Activated CD8-positive, alpha-beta memory T cell treated with anti-CD3 and anti-CD28 coated beads for 36 hours (primary cell): ENCODE results near the gene PIK3CD. TPM values are rescaled to one million over a fixed set of nuclear protein-coding genes. Genes with fewer than 3 reads are reported as not detected.
"Not testable (repeated sequence)": the region's sequence is repeated elsewhere in the genome, so short reads cannot be mapped to it uniquely, and the experiment has no call there.

Source experiments
- CTCF ChIA-PET: fragments of 350-600 bp; sonication (Branson Sonifier 250); formaldehyde crosslinking; loops from one replicate; lab custom pipeline; 2021; ENCODE audit warnings: antibody characterized with exemption; lab: Charles Lee
- POLR2A ChIA-PET: fragments of 350-600 bp; sonication (Branson Sonifier 250); formaldehyde crosslinking; loops from one replicate; lab custom pipeline; 2021; ENCODE audit warnings: antibody characterized with exemption; lab: Charles Lee
- total RNA-seq, 2 experiments: library from RNA; stranded (reverse); gene quantifications; one replicate each; pipeline ENCODE4 v1.2.3, GENCODE V29; 2021

Gene PIK3CD
- total RNA-seq, 2 experiments from 2014 or later: 150 to 153 TPM

DNA sequence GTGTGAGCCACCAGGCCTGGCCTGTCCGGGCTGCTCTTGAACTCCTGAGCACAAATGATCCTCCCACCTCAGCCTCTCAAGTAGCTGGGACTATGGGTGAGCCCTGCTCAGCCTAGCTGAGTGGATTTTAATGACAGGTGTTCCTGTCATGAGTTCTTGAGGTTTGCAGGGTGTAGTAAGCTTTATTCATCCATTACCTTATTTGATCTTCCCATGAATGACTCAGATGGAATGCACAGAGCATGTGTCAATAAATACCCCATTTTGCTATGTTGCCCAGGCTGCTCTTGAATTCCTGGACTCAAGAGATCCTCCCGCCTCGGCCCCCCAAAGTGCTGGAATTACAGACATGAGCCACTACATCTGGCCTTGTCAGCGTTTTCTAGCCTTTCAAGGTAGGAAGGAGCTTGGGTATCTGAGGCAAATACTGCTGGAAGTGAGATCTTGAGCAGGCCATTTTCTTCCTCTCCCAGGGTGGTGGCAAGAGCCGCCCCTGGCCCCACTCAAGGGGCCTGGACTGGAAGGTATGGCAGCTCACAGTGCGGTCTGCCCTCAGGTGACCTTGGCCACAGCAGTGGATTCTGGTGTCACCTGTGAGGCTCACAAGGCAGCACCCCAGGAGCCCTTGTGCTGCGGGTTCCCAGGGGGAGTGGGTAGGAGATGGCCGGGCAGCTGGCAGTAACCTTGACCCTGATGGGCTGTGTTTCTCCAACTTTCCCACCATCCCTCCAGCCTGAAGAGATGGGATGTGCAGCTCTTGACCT lies 20.0 kb downstream of the PIK3CD start:
- POLR2A ChIA-PET: interaction anchor here (0.9 to 2.4 kb wide), 3 partner anchors 10 to 42 kb away, joined by 3 to 7 read pairs (median 4); no protein-coding TSS in a partner anchor
- CTCF ChIA-PET: interaction anchor here (0.9 to 5.1 kb wide), 5 partner anchors 17 to 45 kb away, joined by 4 to 32 read pairs (median 6); partner anchors contain the start of gene PIK3CD

DNA sequence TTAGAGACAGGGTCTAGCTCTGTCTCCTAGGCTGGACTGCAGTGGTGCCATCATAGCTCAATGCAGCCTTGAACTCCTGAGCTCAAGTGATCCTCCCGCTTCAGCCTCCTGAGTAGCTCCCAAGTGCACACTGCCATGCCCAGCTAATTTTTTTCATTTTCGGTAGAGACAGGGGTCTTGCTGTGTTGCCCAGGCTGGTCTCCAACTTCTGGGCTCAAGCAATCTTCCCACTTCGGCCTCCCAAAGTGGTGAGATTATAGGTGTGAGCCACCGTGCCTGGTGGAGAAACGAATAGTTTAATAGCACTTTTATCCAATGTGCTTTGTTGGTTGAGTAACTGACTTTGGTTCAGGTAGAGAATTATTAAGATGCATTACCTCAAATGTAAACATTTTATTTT lies 20.9 kb downstream of the PIK3CD start:
- POLR2A ChIA-PET: interaction anchor here (0.5 to 2.4 kb wide), 2 partner anchors 17 to 35 kb away, joined by 3 to 7 read pairs; no protein-coding TSS in a partner anchor

DNA sequence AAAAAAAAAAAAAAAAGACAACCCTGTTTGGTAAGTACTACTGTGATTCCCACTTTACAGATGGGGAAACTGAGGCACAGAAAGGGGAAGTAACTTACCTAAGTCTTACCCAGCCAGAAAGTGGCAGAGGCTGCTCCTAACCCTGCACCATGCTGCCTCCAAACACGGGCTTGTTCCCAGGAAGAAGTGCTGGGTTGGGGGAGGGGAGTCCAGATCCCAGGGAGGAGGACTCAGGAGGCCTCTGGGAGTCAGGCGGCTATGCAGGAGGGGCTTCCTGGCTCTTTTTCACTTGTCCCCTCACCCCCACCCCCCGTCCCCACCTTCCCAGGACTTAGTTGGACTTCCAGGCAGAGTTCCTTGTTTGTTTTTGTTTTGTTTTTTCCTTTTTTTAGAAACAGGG lies 23.9 kb downstream of the PIK3CD start:
- ChIA-PET POLR2A (interaction anchor here (0.6 kb wide), 2 partner anchors 11 to 22 kb away, joined by 4 to 7 read pairs; no protein-coding TSS in a partner anchor), CTCF (interaction anchor here (1.6 kb wide), 1 partner anchor 46 kb away, joined by 6 read pairs; no protein-coding TSS in a partner anchor)

More for the DNA sequence above, 20.9 kb downstream of the PIK3CD start:
- CTCF ChIA-PET: interaction anchor here (0.7 to 1.6 kb wide), 4 partner anchors 18 to 91 kb away, joined by 3 to 13 read pairs (median 4); partner anchors contain the start of gene PIK3CD

DNA sequence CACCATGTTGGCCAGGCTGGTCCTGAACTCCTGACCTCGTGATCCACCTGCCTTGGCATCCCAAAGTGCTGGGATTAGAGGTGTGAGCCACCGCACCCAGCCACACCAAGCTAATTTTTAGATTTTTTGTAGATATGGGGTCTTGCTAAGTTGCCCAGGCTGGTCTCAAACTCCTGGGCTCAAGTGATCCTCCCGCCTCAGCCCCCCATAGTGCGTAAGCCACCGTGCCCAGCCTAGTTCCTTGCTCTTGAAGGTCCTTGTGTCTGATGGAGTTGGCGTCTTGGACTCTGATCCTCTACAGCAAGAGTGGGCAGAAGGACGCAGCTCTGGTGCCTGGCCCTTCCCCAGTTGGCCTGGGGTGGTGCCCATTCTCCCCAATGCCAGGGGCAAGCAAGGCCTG lies 24.6 kb downstream of the PIK3CD start:
- CTCF ChIA-PET, POLR2A ChIA-PET: not testable (repeated sequence)

DNA sequence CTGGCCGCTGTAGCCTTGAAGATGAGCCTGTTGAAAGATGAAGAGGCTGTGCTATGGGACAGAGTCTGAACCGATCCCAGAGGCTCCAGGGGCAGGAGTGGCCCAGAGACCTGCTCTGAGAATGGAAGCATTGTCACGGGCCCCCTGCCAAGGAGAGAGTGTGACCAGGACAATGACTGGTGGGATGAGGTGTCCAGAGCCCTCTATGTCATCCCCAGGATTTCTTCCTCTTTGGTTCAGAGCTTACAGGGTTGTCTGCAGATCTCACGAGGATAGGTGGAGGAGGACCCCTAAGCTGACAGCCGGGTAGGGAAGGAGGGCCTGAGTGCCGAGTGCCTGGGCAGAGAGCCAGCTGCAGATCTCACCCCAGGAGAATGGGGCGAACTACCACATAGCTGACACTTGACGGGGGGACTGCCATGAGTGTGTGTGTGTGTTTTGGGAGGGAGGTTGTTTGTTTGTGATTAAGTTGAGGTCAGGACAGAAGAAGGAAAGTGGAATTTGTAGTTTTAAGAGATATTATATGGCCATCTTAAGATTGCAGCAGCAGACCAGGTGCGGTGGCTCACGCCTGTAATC lies 25.4 kb downstream of the PIK3CD start:
- ChIA-PET POLR2A (no interaction called here), CTCF (interaction anchor here (0.6 kb wide), 1 partner anchor 12 kb away, joined by 3 read pairs; no protein-coding TSS in a partner anchor)

DNA sequence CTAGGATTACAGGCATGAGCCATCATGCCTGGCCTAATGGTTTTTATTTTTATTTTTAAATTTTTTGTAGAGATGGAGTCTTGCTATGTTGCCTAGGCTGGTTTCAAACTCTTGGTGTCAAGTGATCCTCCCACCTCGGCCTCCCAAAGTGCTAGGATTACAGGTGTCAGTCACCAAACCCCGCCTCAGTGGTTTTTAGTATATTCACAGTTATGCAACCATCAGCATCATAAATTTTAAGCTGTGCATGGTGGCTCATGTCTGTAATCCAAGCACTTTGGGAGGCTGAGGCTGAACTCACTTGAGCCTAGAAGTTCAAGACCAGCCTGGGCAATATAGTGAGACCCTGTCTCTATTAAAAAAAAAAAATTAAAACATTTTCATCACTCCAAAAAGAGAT lies 28.6 kb downstream of the PIK3CD start:
- CTCF ChIA-PET: interaction anchor here (0.7 kb wide), 1 partner anchor 11 kb away, joined by 4 read pairs; no protein-coding TSS in a partner anchor

DNA sequence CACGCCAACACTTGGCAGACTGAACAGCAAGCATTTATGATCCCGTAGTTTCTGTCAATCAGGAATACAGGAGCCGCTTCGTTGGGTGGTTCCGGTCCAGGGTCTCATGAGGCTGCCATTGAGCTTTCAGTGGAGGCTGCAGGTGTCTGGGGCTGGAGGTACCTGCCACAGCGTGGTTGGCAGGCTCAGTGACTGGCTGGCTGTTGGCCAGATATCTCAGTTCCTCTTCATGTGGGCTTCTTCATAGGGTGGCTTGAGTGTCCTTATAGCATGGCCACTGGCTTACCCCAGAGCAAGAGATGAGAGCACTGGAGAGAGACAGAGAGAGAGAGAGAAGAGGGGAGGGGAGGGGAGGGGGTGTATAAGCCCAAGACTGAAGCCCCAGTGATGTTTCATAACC lies 29.3 kb downstream of the PIK3CD start:
- POLR2A ChIA-PET: interaction anchor here (0.6 kb wide), 1 partner anchor 10 kb away, joined by 3 read pairs; no protein-coding TSS in a partner anchor
- CTCF ChIA-PET: no interaction called here

More for the DNA sequence above, 28.6 kb downstream of the PIK3CD start:
- POLR2A ChIA-PET: interaction anchor here (0.6 kb wide), 1 partner anchor 617 kb away, joined by 4 read pairs; no protein-coding TSS in a partner anchor

DNA sequence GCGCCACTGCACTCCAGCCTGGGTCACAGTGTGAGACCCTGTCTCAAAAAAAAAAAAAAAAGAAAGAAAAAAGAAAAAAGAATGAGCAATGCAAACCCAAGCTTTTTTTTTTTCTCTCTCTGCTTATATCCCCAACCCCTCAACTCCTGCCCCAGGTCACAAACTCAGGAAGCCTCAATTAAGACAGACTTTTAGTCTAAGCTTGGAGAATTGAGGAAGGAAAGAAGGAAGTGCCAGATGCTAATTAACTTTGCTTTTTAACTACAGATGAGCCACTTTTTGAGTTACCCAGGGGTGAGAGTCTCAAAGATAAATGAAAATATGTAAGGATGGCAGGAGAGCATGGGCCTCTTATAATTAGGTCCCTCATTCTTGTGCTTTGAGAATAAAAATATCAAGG lies 33.3 kb downstream of the PIK3CD start:
- CTCF ChIA-PET: no interaction called here
- POLR2A ChIA-PET: interaction anchor here (0.6 kb wide), 1 partner anchor 56 kb away, joined by 3 read pairs; no protein-coding TSS in a partner anchor

DNA sequence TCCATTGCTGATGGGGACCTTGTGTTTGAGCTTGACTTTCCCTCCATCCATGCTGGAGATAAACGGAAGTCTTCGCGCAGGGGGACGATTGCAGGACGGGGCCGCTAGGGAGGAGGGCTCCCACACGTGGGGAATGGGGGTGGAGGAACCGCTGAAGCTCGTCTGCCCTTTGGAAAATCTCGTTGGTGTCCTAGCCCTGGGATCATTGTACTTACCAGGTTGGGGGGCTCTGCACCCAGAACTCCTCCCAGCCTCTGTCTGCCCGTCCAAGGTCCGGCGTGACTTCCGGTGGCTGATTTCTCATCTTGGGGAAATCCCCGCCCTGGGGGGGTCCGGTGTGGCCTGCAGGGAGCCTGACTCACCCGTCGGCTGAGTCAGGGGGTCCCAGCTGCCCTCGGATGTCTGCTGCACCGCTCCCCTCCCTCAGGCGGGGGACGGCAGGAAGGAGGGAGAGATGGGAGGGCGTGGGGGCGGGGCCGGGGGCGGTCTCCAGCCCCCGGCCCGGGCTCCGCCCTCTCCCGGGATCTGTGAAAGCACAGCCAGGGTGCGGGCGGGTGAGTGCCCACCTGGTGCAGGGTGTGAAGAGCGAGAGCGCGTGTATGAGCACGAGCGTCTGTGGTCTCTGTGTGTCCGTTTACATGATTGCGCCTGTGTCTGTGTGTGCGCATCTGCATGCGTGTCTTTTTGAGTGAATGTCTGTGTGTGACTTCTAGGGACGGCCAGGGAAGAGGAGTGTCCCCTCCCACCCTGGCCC lies 35.8 kb downstream of the PIK3CD start:
- ChIA-PET POLR2A (interaction anchor here (0.6 to 1.4 kb wide), 7 partner anchors 28 to 58 kb away, joined by 3 to 8 read pairs (median 5); no protein-coding TSS in a partner anchor), CTCF (interaction anchor here (0.7 to 5.1 kb wide), 6 partner anchors 26 to 60 kb away, joined by 3 to 25 read pairs (median 8); partner anchors contain the start of gene PIK3CD)

DNA sequence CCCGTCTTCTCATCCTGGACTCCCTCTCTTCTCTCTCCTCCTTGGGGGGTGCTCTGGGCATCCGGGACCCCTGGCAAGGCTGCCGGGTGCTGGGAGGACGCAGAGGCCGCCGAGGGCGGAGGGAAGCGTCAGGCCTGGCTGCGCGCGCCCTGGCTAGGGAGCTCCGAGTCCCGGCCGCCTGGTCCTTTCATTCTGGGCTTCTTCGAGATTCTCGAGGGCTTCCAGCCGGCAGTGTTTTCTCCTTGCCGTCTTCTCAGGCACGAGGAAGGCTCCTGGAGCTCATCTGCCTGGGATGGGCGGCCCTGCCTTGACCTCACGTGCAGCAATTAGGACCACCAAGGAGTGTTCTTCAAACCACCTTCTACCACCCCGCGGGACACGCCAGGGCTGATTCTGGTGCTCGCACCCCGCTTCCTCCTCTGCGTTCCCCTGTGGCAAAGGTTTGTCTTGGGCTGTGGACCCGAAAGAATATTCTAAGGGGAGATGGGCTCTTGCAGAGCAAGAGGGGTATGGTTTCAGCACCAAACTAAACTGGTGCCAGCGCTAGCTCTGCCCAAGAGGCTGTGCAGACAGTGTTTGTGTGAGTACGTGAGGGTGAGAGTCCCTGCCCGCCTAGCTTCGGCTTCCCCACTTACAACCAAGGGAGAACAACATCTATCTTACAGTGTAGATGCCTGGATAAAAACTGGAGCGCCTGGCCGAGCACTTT lies 36.5 kb downstream of the PIK3CD start:
- POLR2A ChIA-PET: interaction anchor here (0.6 to 1.4 kb wide), 4 partner anchors 28 to 59 kb away, joined by 3 to 5 read pairs (median 4); no protein-coding TSS in a partner anchor
- CTCF ChIA-PET: interaction anchor here (1.2 to 5.1 kb wide), 5 partner anchors 11 to 60 kb away, joined by 3 to 25 read pairs (median 12); partner anchors contain the start of gene PIK3CD

DNA sequence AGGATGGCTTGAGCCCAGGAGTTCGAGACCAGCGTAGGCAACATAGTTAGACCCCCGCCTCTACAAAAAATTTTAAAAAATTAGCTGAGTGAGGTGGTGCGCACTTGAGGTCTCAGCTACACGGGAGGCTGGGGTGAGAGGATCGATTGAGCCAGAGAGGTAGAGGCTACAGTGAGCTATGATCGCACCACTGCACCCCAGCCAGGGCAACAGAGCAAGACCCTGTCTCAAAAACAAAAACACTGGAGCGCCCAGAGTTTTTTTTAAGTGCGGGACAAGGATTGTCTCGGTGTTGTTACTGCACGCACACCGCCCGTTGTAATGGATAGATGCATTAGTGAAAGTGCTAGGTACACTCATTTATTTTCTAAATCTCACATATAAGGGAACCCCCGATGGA lies 37.1 kb downstream of the PIK3CD start:
- CTCF ChIA-PET: interaction anchor here (1.2 to 5.1 kb wide), 4 partner anchors 12 to 61 kb away, joined by 3 to 25 read pairs (median 12); partner anchors contain the start of gene PIK3CD
- POLR2A ChIA-PET: interaction anchor here (1.3 to 1.5 kb wide), 2 partner anchors 33 to 59 kb away, joined by 3 to 4 read pairs; no protein-coding TSS in a partner anchor

DNA sequence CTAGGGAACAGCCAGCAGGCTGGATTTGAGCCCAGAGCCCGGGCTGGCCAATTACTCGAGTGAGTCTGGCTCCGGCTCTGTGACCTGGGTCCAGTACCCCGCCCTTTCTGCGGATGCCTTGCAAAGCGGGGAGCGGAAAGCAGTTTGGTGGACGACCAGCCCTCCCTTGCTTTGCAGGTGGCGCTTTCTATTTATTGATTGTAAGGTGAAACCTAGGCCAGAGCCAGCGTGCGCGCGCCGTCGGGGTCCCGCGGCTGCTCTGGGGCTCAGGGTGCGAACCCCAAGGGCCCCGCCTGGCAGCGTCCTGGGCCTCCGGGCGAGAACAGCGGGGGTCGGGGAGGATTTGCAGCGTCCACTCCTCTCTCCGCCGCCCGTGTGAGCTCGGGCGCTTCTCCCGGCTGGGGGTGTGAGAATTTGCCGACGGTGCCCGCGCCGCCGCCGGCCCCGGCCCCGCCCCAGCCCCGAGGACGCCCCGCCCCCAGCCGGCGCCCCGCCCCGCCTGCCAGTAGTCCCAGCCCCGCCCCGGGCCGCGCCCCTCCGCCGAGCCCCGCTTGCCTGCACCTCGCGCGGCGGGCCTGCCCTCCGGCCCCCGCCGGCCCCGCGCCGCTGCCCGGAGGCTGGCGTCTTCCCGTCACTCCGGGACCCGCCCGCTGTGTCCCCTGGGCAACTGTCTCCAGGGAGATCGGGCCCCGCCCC lies 37.6 kb downstream of the PIK3CD start:
- CTCF ChIA-PET: interaction anchor here (1.2 to 5.1 kb wide), 5 partner anchors 12 to 61 kb away, joined by 3 to 25 read pairs (median 12); partner anchors contain the start of gene PIK3CD
- POLR2A ChIA-PET: interaction anchor here (1.5 kb wide), 1 partner anchor 34 kb away, joined by 4 read pairs; no protein-coding TSS in a partner anchor

DNA sequence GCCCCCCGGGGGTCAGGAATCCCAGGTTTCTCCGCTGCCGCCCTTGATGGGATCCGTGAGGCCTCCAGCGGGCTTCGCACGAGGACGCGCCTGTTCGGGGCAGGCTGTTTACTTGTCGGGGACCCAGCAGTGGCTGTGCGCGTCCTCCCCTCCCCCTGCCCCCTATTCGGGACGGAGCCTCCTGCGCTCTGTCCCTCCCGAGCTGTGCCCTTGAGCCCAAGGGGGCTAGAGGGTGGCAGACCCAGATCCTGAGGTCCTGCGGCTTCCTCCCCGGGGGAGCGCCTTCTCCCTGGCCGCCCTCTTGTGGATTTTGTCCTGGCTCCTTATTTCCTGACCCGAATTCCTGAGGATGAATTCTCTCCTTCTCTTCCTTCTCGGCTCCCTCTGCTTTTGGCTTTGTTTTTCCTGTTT lies 38.4 kb downstream of the PIK3CD start:
- CTCF ChIA-PET: interaction anchor here (0.5 to 5.1 kb wide), 5 partner anchors 12 to 94 kb away, joined by 3 to 25 read pairs (median 3); partner anchors contain the start of gene PIK3CD
- POLR2A ChIA-PET: interaction anchor here (0.6 to 1.7 kb wide), 3 partner anchors 15 to 37 kb away, joined by 3 to 7 read pairs (median 4); no protein-coding TSS in a partner anchor

DNA sequence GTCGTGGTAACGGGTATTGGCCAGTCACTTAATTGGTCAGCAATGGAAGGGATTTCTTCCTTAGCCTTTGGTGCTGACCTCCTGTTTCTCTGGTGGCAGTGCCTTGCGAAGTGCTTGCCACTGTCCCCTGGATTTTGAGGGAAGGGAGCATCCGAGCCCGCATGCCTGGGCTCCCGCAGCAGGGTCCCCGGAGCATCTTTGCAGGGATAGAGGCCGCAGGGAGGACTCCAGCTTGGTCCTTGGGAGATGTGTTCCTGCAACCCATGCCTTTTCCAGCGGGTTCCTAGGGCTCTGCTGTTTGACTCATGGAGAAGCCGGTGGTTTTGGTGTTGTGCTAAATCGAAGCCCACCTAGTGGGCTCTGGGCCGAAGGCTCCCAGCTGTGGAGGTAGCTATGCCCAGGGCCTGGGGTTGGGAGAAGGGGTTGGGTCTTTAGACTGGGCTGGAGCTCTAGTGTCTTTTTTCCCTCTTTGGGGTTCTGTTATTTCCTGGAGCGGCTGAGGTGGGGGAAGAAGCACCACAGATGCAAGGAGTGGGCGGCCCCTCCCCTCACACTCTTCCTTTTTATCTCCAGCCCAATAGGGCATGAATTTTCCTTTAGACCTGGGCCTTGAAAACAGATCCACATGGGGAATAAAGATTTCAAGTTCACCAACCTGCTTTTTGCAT lies 39.0 kb downstream of the PIK3CD start:
- CTCF ChIA-PET: interaction anchor here (0.5 to 5.1 kb wide), 6 partner anchors 11 to 94 kb away, joined by 3 to 25 read pairs (median 4); partner anchors contain the start of gene PIK3CD
- POLR2A ChIA-PET: interaction anchor here (0.6 to 1.7 kb wide), 2 partner anchors 14 to 38 kb away, joined by 3 to 7 read pairs; no protein-coding TSS in a partner anchor

DNA sequence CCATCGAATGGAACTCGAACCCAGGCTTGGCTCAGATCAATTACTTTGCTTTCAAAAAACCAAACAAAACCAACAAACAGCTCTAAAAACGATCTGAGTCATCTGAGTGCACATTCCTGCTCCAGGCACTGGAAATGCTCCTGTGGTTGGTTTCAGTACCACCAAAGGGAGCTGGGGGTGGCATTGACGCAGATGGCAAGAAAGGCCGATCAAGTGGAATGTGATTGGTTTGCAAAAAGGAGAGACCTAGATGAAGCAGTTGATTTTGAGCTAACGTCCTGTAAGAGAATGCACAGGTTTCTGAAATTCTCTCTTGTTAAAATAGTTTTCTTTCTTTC lies 39.5 kb downstream of the PIK3CD start:
- ChIA-PET POLR2A (interaction anchor here (0.9 to 1.7 kb wide), 2 partner anchors 27 to 38 kb away, joined by 3 to 4 read pairs; no protein-coding TSS in a partner anchor), CTCF (interaction anchor here (1.1 to 5.1 kb wide), 4 partner anchors 11 to 62 kb away, joined by 3 to 25 read pairs (median 4); partner anchors contain the start of gene PIK3CD)

DNA sequence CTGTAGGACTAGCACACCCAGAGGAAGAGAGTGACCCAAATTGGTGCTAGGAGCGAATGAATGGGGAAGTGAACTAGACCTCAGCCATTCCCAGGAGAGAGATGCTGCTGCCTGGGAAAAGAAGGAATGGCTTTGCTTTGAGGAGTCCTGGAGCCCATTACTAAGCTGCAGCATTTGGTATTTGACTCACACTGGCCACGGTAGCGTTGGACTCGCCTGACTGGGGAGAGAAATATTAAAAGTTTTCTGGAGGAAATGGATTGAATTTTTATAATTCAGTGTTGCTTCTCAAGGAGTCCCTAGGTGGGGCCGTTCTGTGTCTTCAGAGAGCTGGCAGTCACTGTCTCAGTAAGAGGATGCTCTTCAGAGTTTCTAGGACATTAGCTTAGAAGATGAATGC lies 40.2 kb downstream of the PIK3CD start:
- ChIA-PET CTCF (interaction anchor here (0.7 to 5.1 kb wide), 5 partner anchors 11 to 41 kb away, joined by 3 to 25 read pairs (median 4); partner anchors contain the start of gene PIK3CD), POLR2A (interaction anchor here (0.9 to 1.7 kb wide), 2 partner anchors 26 to 39 kb away, joined by 3 to 4 read pairs; no protein-coding TSS in a partner anchor)
